SK-N-SH (cell line): ENCODE measurements around the gene SMPD3. TPM values are rescaled to one million over a fixed set of nuclear protein-coding genes. Genes with fewer than 3 reads are reported as not detected.
A peak's percentile ranks its signal among the peaks of the same experiment; 100 is the strongest.

Experiments used
- CTCF ChIA-PET: fragments of 300-600, 350-600 bp; formaldehyde crosslinking; extraction: SDS; loops from one replicate; lab custom pipeline; 2021; lab: Yijun Ruan, JAX
- POLR2A ChIA-PET: fragments of 350-600 bp; sonication (Branson Sonifier 250); formaldehyde crosslinking; extraction: SDS; loops from one replicate; lab custom pipeline; 2020; ENCODE audit warnings: antibody characterized with exemption, inconsistent platforms; lab: Yijun Ruan, JAX
- DNase-seq: peaks from one replicate; pipeline ENCODE4 v3.0.0; 2012
- H2AFZ ChIP-seq: fragments of 200-600 bp; sonication (generic); 2 replicates; pipeline ENCODE4 v1.8.1; 2016; ENCODE audit warnings: antibody characterized with exemption, mild to moderate bottlenecking, low read depth
- H3F3A ChIP-seq: fragments of 200-600 bp; sonication (generic); replicated peaks from 2 replicates; pipeline ENCODE3; 2016; ENCODE audit warnings: antibody characterized with exemption, mild to moderate bottlenecking; ENCODE audit not compliant: insufficient read depth
- H3K27ac ChIP-seq, 2 experiments: fragments of 200-500 bp in 1 of 2; fragments of 200-600 bp in 1 of 2; sonication (Bioruptor generic) in 1 of 2; sonication (generic), shearing (Covaris generic) in 1 of 2; 2 replicates each; pipeline versions ENCODE4 v1.5.1 to v1.6.1; 2014 to 2016; ENCODE audit warnings: low read depth in 2 of 2, inconsistent platforms in 1 of 2, low read length in 1 of 2, mild to moderate bottlenecking in 1 of 2, mixed read lengths in 1 of 2
- H3K27me3 ChIP-seq: fragments of 200-600 bp; sonication (generic), shearing (Covaris generic); 2 replicates; pipeline ENCODE4 v1.6.1; 2016; ENCODE audit warnings: mixed run types; ENCODE audit not compliant: insufficient read depth
- H3K36me3 ChIP-seq, 2 experiments: fragments of 200-500 bp in 1 of 2; fragments of 200-600 bp in 1 of 2; sonication (Bioruptor generic) in 1 of 2; sonication (generic) in 1 of 2; replicated peaks in 1 of 2; 2 replicates each; pipeline versions ENCODE3 to v1.5.1; 2014 to 2016; ENCODE audit warnings: low read length in 1 of 2, mild to moderate bottlenecking in 1 of 2; ENCODE audit not compliant: insufficient read depth in 2 of 2, control insufficient read depth in 1 of 2
- H3K4me1 ChIP-seq, 2 experiments: fragments of 200-500 bp in 1 of 2; fragments of 200-600 bp in 1 of 2; sonication (Bioruptor generic) in 1 of 2; sonication (generic), shearing (Covaris generic) in 1 of 2; 2 replicates each; pipeline versions ENCODE4 v1.5.1 to v1.6.1; 2014 to 2016; ENCODE audit warnings: low read depth in 1 of 2, low read length in 1 of 2, mixed run types in 1 of 2; ENCODE audit not compliant: insufficient read depth in 2 of 2, control insufficient read depth in 1 of 2
- H3K4me2 ChIP-seq: fragments of 200-600 bp; sonication (generic), shearing (Covaris generic); 2 replicates; pipeline ENCODE4 v1.6.1; 2017; ENCODE audit warnings: mixed run types
- H3K4me3 ChIP-seq, 2 experiments: fragments of 200-500 bp in 1 of 2; fragments of 200-600 bp in 1 of 2; sonication (Bioruptor generic) in 1 of 2; sonication (generic), shearing (Covaris generic) in 1 of 2; 2 replicates each; pipeline versions ENCODE4 v1.5.1 to v1.8.1; 2014 to 2016; ENCODE audit warnings: low read depth in 2 of 2, inconsistent platforms in 1 of 2, low read length in 1 of 2, mild to moderate bottlenecking in 1 of 2, mixed read lengths in 1 of 2, moderate library complexity in 1 of 2
- H3K79me2 ChIP-seq: fragments of 200-600 bp; sonication (generic); 2 replicates; pipeline ENCODE4 v1.8.1; 2017; ENCODE audit warnings: mild to moderate bottlenecking; ENCODE audit not compliant: insufficient read depth
- H3K9ac ChIP-seq: fragments of 200-600 bp; sonication (generic); 2 replicates; pipeline ENCODE4 v1.6.1; 2017; ENCODE audit warnings: mixed run types
- H3K9me2 ChIP-seq: fragments of 200-600 bp; sonication (generic); 2 replicates; pipeline ENCODE4 v1.6.1; 2017; ENCODE audit warnings: mixed run types
- H3K9me3 ChIP-seq: fragments of 200-600 bp; sonication (generic); 2 replicates; pipeline ENCODE4 v1.6.1; 2017; ENCODE audit warnings: mixed run types, mild to moderate bottlenecking, moderate library complexity
- H4K20me1 ChIP-seq: fragments of 200-600 bp; sonication (generic); 2 replicates; pipeline ENCODE4 v1.6.1; 2017; ENCODE audit warnings: mild to moderate bottlenecking, mixed run types; ENCODE audit not compliant: insufficient read depth
- MEF2A ChIP-seq: IDR thresholded peaks from 2 replicates; pipeline ENCODE4 v1.4.0; 2012; ENCODE audit warnings: low read depth, borderline replicate concordance
- WGBS: methylation state at CpG from one replicate; pipeline ENCODE4 v1.1.6; 2017; ENCODE audit warnings: low lambda C conversion rate; 5-methylcytosine and 5-hydroxymethylcytosine counted together
- polyA plus RNA-seq, 3 experiments: library from polyadenylated mRNA; depleted of rRNA; stranded (reverse); fragments of >200 nt; gene quantifications; 2 replicates each; pipeline ENCODE4 v1.2.3, GENCODE V29; 2012
- TF ChIP-seq, protein P1 (sequence below): IDR thresholded peaks from 2 replicates; pipeline ENCODE4 v1.6.1; 2012; ENCODE audit warnings: mild to moderate bottlenecking, low read depth, low read length, moderate library complexity
- TF ChIP-seq, protein P2 (sequence below): fragments of 150-350 bp; IDR thresholded peaks from 2 replicates; pipeline ENCODE4 v1.6.1; 2016; ENCODE audit warnings: mild to moderate bottlenecking, low read depth, low read length
- TF ChIP-seq, protein P3 (sequence below): fragments of 200-600 bp; sonication (generic); IDR thresholded peaks from 2 replicates; pipeline ENCODE4 v1.6.1; 2017; ENCODE audit warnings: antibody characterized with exemption, mild to moderate bottlenecking, moderate library complexity

SMPD3 gene
- polyA plus RNA-seq, 1 of the 3 experiments (the other 2 are of a cell fraction) = 0.38 TPM

DNA sequence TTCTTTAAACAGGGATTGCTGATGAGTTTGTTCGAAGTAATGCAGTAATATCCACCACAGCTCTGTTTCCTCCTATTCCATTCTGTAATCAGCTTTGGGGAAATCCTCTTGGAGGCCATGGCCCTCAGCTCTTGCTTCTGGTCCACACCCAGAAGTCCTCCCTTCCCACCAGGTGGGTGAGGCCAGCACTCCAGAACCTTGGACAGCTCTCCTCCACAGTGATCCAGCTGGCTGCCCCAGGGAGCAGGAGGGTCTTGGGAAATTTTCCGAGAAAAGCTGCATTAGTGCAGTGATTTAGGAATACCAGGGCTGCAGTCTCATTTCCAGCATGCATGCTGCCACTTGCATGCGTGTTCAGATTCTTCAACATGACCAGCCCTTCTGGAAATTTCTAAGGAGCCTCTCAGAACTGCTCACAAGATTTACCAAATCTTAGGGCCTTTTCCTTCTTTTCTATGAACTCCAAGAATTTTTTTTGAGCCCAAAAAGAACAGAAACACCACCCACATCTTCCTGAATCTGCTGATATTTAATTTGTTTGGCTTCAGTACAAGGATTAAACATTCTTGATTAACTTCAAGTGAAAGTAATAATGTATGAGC is 4.2 kb downstream of the SMPD3 start:
- Histone ChIP-seq H3K4me3 (no peak overlapping the region), H3K9me3 (no peaks in the 10 kb centered on the region), H3F3A (no peaks in the 10 kb centered on the region), H3K27ac (no peak overlapping the region), H3K4me1 (peaks cover 0 to 19% of the 10 kb centered on the region in 2 experiments; a peak in 1 of 4 replicates), H3K9me2 (no peaks in the 10 kb centered on the region), H3K27me3 (no peaks in the 10 kb centered on the region), H3K36me3 (no peaks in the 10 kb centered on the region), H3K4me2 (no peak overlapping the region), H2AFZ (no peak overlapping the region), H3K9ac (no peak overlapping the region), H4K20me1 (no peaks in the 10 kb centered on the region), H3K79me2 (no peaks in the 10 kb centered on the region)
- ChIA-PET CTCF (interaction anchor here (0.6 to 3.3 kb wide), 26 partner anchors 9 to 183 kb away, joined by 3 to 15 read pairs (median 5); no protein-coding TSS in a partner anchor), POLR2A (interaction anchor here (0.8 kb wide), 1 partner anchor 12 kb away, joined by 3 read pairs; no protein-coding TSS in a partner anchor)
- TF ChIP-seq, protein P1, sequence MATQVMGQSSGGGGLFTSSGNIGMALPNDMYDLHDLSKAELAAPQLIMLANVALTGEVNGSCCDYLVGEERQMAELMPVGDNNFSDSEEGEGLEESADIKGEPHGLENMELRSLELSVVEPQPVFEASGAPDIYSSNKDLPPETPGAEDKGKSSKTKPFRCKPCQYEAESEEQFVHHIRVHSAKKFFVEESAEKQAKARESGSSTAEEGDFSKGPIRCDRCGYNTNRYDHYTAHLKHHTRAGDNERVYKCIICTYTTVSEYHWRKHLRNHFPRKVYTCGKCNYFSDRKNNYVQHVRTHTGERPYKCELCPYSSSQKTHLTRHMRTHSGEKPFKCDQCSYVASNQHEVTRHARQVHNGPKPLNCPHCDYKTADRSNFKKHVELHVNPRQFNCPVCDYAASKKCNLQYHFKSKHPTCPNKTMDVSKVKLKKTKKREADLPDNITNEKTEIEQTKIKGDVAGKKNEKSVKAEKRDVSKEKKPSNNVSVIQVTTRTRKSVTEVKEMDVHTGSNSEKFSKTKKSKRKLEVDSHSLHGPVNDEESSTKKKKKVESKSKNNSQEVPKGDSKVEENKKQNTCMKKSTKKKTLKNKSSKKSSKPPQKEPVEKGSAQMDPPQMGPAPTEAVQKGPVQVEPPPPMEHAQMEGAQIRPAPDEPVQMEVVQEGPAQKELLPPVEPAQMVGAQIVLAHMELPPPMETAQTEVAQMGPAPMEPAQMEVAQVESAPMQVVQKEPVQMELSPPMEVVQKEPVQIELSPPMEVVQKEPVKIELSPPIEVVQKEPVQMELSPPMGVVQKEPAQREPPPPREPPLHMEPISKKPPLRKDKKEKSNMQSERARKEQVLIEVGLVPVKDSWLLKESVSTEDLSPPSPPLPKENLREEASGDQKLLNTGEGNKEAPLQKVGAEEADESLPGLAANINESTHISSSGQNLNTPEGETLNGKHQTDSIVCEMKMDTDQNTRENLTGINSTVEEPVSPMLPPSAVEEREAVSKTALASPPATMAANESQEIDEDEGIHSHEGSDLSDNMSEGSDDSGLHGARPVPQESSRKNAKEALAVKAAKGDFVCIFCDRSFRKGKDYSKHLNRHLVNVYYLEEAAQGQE = peak; percentile 97
- no peak for TF ChIP-seq MEF2A
- WGBS = 32% methylated on average over 3 of the region's 3 CpGs
- no peak for DNase-seq

DNA sequence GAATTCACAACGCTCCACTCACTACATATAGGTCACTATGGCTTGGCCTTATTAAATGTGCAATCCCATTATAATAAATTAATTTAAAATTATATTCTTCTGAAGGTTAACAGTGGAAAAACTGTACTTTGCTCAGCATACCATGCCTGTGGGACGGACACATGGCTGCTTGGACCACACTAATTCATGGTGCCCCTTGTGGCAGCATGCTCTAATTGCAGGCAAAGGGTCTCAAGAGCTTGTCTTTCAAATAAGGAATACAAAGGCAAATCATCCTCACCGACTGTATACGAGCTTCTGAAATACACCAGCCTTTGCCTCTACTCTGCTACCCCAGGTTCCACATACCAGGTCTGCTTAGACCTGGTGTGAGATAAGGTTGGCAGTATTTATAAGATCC is 11.7 kb downstream of the SMPD3 start:
- ChIA-PET CTCF (interaction anchor here (0.9 to 3.1 kb wide), 5 partner anchors 9 to 92 kb away, joined by 3 to 15 read pairs (median 3); no protein-coding TSS in a partner anchor), POLR2A (no interaction called here)
- H3F3A ChIP-seq = no peaks in the 10 kb centered on the region
- H3K4me2 ChIP-seq = no peak overlapping the region
- DNase-seq = no peak
- no peaks in the 10 kb centered on the region for H3K36me3 ChIP-seq
- no peaks in the 10 kb centered on the region for H3K79me2 ChIP-seq
- H3K9me2 ChIP-seq = no peaks in the 10 kb centered on the region
- H4K20me1 ChIP-seq = no peaks in the 10 kb centered on the region
- TF ChIP-seq, protein P2, sequence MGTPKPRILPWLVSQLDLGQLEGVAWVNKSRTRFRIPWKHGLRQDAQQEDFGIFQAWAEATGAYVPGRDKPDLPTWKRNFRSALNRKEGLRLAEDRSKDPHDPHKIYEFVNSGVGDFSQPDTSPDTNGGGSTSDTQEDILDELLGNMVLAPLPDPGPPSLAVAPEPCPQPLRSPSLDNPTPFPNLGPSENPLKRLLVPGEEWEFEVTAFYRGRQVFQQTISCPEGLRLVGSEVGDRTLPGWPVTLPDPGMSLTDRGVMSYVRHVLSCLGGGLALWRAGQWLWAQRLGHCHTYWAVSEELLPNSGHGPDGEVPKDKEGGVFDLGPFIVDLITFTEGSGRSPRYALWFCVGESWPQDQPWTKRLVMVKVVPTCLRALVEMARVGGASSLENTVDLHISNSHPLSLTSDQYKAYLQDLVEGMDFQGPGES = no peak
- TF ChIP-seq, protein P3, sequence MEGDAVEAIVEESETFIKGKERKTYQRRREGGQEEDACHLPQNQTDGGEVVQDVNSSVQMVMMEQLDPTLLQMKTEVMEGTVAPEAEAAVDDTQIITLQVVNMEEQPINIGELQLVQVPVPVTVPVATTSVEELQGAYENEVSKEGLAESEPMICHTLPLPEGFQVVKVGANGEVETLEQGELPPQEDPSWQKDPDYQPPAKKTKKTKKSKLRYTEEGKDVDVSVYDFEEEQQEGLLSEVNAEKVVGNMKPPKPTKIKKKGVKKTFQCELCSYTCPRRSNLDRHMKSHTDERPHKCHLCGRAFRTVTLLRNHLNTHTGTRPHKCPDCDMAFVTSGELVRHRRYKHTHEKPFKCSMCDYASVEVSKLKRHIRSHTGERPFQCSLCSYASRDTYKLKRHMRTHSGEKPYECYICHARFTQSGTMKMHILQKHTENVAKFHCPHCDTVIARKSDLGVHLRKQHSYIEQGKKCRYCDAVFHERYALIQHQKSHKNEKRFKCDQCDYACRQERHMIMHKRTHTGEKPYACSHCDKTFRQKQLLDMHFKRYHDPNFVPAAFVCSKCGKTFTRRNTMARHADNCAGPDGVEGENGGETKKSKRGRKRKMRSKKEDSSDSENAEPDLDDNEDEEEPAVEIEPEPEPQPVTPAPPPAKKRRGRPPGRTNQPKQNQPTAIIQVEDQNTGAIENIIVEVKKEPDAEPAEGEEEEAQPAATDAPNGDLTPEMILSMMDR = peak; percentile 41
- no peaks in the 10 kb centered on the region for H3K27me3 ChIP-seq
- H3K4me3 ChIP-seq = no peak overlapping the region
- H3K27ac ChIP-seq = no peak overlapping the region
- H3K9ac ChIP-seq = no peak overlapping the region
- no peaks in the 10 kb centered on the region for H3K4me1 ChIP-seq
- H3K9me3 ChIP-seq = no peaks in the 10 kb centered on the region
- 42% methylated on average over 4 of the region's 4 CpGs for WGBS
- no peak overlapping the region for H2AFZ ChIP-seq
